SK-N-SH (cell line): ENCODE data around the gene PRKG1. TPM values are rescaled to one million over a fixed set of nuclear protein-coding genes. Genes with fewer than 3 reads are reported as not detected.

Experiments
- CTCF ChIA-PET: fragments of 300-600, 350-600 bp; formaldehyde crosslinking; extraction: SDS; loops from one replicate; lab custom pipeline; 2021; lab: Yijun Ruan, JAX
- POLR2A ChIA-PET: fragments of 350-600 bp; sonication (Branson Sonifier 250); formaldehyde crosslinking; extraction: SDS; loops from one replicate; lab custom pipeline; 2020; ENCODE audit warnings: antibody characterized with exemption, inconsistent platforms; lab: Yijun Ruan, JAX
- DNase-seq: peaks from one replicate; pipeline ENCODE4 v3.0.0; 2012
- H2AFZ ChIP-seq: fragments of 200-600 bp; sonication (generic); 2 replicates; pipeline ENCODE4 v1.8.1; 2016; ENCODE audit warnings: antibody characterized with exemption, mild to moderate bottlenecking, low read depth
- H3F3A ChIP-seq: fragments of 200-600 bp; sonication (generic); replicated peaks from 2 replicates; pipeline ENCODE3; 2016; ENCODE audit warnings: antibody characterized with exemption, mild to moderate bottlenecking; ENCODE audit not compliant: insufficient read depth
- H3K27ac ChIP-seq, 2 experiments: fragments of 200-500 bp in 1 of 2; fragments of 200-600 bp in 1 of 2; sonication (Bioruptor generic) in 1 of 2; sonication (generic), shearing (Covaris generic) in 1 of 2; 2 replicates each; pipeline versions ENCODE4 v1.5.1 to v1.6.1; 2014 to 2016; ENCODE audit warnings: low read depth in 2 of 2, inconsistent platforms in 1 of 2, low read length in 1 of 2, mild to moderate bottlenecking in 1 of 2, mixed read lengths in 1 of 2
- H3K27me3 ChIP-seq: fragments of 200-600 bp; sonication (generic), shearing (Covaris generic); 2 replicates; pipeline ENCODE4 v1.6.1; 2016; ENCODE audit warnings: mixed run types; ENCODE audit not compliant: insufficient read depth
- H3K36me3 ChIP-seq, 2 experiments: fragments of 200-500 bp in 1 of 2; fragments of 200-600 bp in 1 of 2; sonication (Bioruptor generic) in 1 of 2; sonication (generic) in 1 of 2; replicated peaks in 1 of 2; 2 replicates each; pipeline versions ENCODE3 to v1.5.1; 2014 to 2016; ENCODE audit warnings: low read length in 1 of 2, mild to moderate bottlenecking in 1 of 2; ENCODE audit not compliant: insufficient read depth in 2 of 2, control insufficient read depth in 1 of 2
- H3K4me1 ChIP-seq, 2 experiments: fragments of 200-500 bp in 1 of 2; fragments of 200-600 bp in 1 of 2; sonication (Bioruptor generic) in 1 of 2; sonication (generic), shearing (Covaris generic) in 1 of 2; 2 replicates each; pipeline versions ENCODE4 v1.5.1 to v1.6.1; 2014 to 2016; ENCODE audit warnings: low read depth in 1 of 2, low read length in 1 of 2, mixed run types in 1 of 2; ENCODE audit not compliant: insufficient read depth in 2 of 2, control insufficient read depth in 1 of 2
- H3K4me2 ChIP-seq: fragments of 200-600 bp; sonication (generic), shearing (Covaris generic); 2 replicates; pipeline ENCODE4 v1.6.1; 2017; ENCODE audit warnings: mixed run types
- H3K4me3 ChIP-seq, 2 experiments: fragments of 200-500 bp in 1 of 2; fragments of 200-600 bp in 1 of 2; sonication (Bioruptor generic) in 1 of 2; sonication (generic), shearing (Covaris generic) in 1 of 2; 2 replicates each; pipeline versions ENCODE4 v1.5.1 to v1.8.1; 2014 to 2016; ENCODE audit warnings: low read depth in 2 of 2, inconsistent platforms in 1 of 2, low read length in 1 of 2, mild to moderate bottlenecking in 1 of 2, mixed read lengths in 1 of 2, moderate library complexity in 1 of 2
- H3K79me2 ChIP-seq: fragments of 200-600 bp; sonication (generic); 2 replicates; pipeline ENCODE4 v1.8.1; 2017; ENCODE audit warnings: mild to moderate bottlenecking; ENCODE audit not compliant: insufficient read depth
- H3K9ac ChIP-seq: fragments of 200-600 bp; sonication (generic); 2 replicates; pipeline ENCODE4 v1.6.1; 2017; ENCODE audit warnings: mixed run types
- H3K9me2 ChIP-seq: fragments of 200-600 bp; sonication (generic); 2 replicates; pipeline ENCODE4 v1.6.1; 2017; ENCODE audit warnings: mixed run types
- H3K9me3 ChIP-seq: fragments of 200-600 bp; sonication (generic); 2 replicates; pipeline ENCODE4 v1.6.1; 2017; ENCODE audit warnings: mixed run types, mild to moderate bottlenecking, moderate library complexity
- H4K20me1 ChIP-seq: fragments of 200-600 bp; sonication (generic); 2 replicates; pipeline ENCODE4 v1.6.1; 2017; ENCODE audit warnings: mild to moderate bottlenecking, mixed run types; ENCODE audit not compliant: insufficient read depth
- CTCF ChIP-seq: fragments of 200-600 bp; sonication (generic); IDR thresholded peaks from 2 replicates; pipeline ENCODE4 v1.6.1; 2017; ENCODE audit warnings: antibody characterized with exemption, mild to moderate bottlenecking, moderate library complexity
- ELF1 ChIP-seq: IDR thresholded peaks from 2 replicates; pipeline ENCODE4 v1.4.0; 2012
- FOXJ3 ChIP-seq: sonication (generic); formaldehyde crosslinking; IDR thresholded peaks from 2 replicates; pipeline ENCODE4 v1.5.1; 2020; ENCODE audit warnings: mild to moderate bottlenecking, missing genetic modification reagents
- FOXM1 ChIP-seq: IDR thresholded peaks from 2 replicates; pipeline ENCODE4 v1.4.0; 2012; ENCODE audit warnings: low read depth, mild to moderate bottlenecking
- IRF3 ChIP-seq: fragments of 150-350 bp; IDR thresholded peaks from 2 replicates; pipeline ENCODE4 v1.6.1; 2016; ENCODE audit warnings: mild to moderate bottlenecking, low read depth, low read length
- JUND ChIP-seq: IDR thresholded peaks from 2 replicates; pipeline ENCODE4 v1.4.0; 2012
- PBX3 ChIP-seq: IDR thresholded peaks from 2 replicates; pipeline ENCODE4; 2012
- POLR2AphosphoS5 ChIP-seq: IDR thresholded peaks from 2 replicates; pipeline ENCODE4 v1.6.1; 2012; ENCODE audit warnings: low read depth, low read length
- RAD21 ChIP-seq: IDR thresholded peaks from 2 replicates; pipeline ENCODE4 v1.6.1; 2012; ENCODE audit warnings: mild to moderate bottlenecking, low read length
- RCOR1 ChIP-seq: fragments of 150-350 bp; IDR thresholded peaks from 2 replicates; pipeline ENCODE4 v1.6.1; 2017; ENCODE audit warnings: antibody characterized with exemption, low read length
- REST ChIP-seq: IDR thresholded peaks from 2 replicates; pipeline ENCODE4 v1.6.1; 2012; ENCODE audit warnings: mild to moderate bottlenecking, low read depth, low read length, moderate library complexity
- RFX5 ChIP-seq: IDR thresholded peaks from 2 replicates; pipeline ENCODE4 v1.6.1; 2012; ENCODE audit warnings: mild to moderate bottlenecking, improper control_type of control experiment, low read length
- TEAD4 ChIP-seq: IDR thresholded peaks from 2 replicates; pipeline ENCODE4 v1.4.0; 2012; ENCODE audit warnings: mild to moderate bottlenecking, borderline replicate concordance; ENCODE audit not compliant: insufficient read depth
- USF2 ChIP-seq: fragments of 150-350 bp; IDR thresholded peaks from 2 replicates; pipeline ENCODE4 v1.6.1; 2017; ENCODE audit warnings: antibody characterized with exemption, low read length, low read depth, borderline replicate concordance
- YY1 ChIP-seq: IDR thresholded peaks from 2 replicates; pipeline ENCODE4 v1.4.0; 2012; ENCODE audit warnings: low read depth, mild to moderate bottlenecking
- ZBTB33 ChIP-seq: IDR thresholded peaks from 2 replicates; pipeline ENCODE4 v1.4.0; 2012; ENCODE audit warnings: low read depth, borderline replicate concordance
- WGBS: methylation state at CpG from one replicate; pipeline ENCODE4 v1.1.6; 2017; ENCODE audit warnings: low lambda C conversion rate; 5-methylcytosine and 5-hydroxymethylcytosine counted together
- polyA plus RNA-seq, 3 experiments: library from polyadenylated mRNA; depleted of rRNA; stranded (reverse); fragments of >200 nt; gene quantifications; 2 replicates each; pipeline ENCODE4 v1.2.3, GENCODE V29; 2012

The PRKG1 gene
- polyA plus RNA-seq, 1 of the 3 experiments (the other 2 are of a cell fraction): 4.1 TPM

- H4K20me1 ChIP-seq: no peaks in the 10 kb centered on the region
- no peaks in the 10 kb centered on the region for H3K79me2 ChIP-seq
- H3K4me2 ChIP-seq: no peak overlapping the region
- ChIA-PET CTCF (no interaction called here), POLR2A (no interaction called here)
- H2AFZ ChIP-seq: no peak overlapping the region
- no peak overlapping the region for H3K4me3 ChIP-seq
- no peak overlapping the region for H3K9ac ChIP-seq
- no peak for DNase-seq
- H3K27me3 ChIP-seq: no peaks in the 10 kb centered on the region
- no peaks in the 10 kb centered on the region; the same call in 1 of the 2 replicates for H3K9me2 ChIP-seq
- H3K4me1 ChIP-seq: no peaks in the 10 kb centered on the region; a peak in 1 of 4 replicates
- 64% methylated on average over 5 of the region's 5 CpGs for WGBS
- TF ChIP-seq FOXJ3 (CRISPR knock-in tag): no peak
- no peak for TF ChIP-seq REST
- no peak for TF ChIP-seq ELF1
- TF ChIP-seq RFX5: no peak
- H3K27ac ChIP-seq: no peak overlapping the region
- H3K9me3 ChIP-seq: no peaks in the 10 kb centered on the region
- H3K36me3 ChIP-seq: no peaks in the 10 kb centered on the region
- H3F3A ChIP-seq: no peaks in the 10 kb centered on the region
These were observed 1036.3 kb downstream of the PRKG1 start for GRCh38 chr10:52110576-52110975.

GRCh38 chr10:52111101-52111891 lies 1037.0 kb downstream of the PRKG1 start:
- TF ChIP-seq ZBTB33 (no peak), RAD21 (no peak), TEAD4 (no peak), JUND (no peak), PBX3 (no peak), IRF3 (no peak), YY1 (no peak), FOXM1 (no peak), CTCF (no peak), RCOR1 (no peak), USF2 (no peak), POLR2AphosphoS5 (no peak)
- Histone ChIP-seq H4K20me1 (no peaks in the 10 kb centered on the region), H3K9me2 (no peaks in the 10 kb centered on the region; the same call in 1 of the 2 replicates), H3K4me2 (no peak overlapping the region), H3K79me2 (no peaks in the 10 kb centered on the region), H3K9ac (no peak overlapping the region), H3K4me3 (no peak overlapping the region), H3K4me1 (no peaks in the 10 kb centered on the region; a peak in 1 of 4 replicates), H3K9me3 (no peaks in the 10 kb centered on the region), H3K27me3 (no peaks in the 10 kb centered on the region), H3K27ac (no peak overlapping the region), H2AFZ (no peak overlapping the region), H3F3A (no peaks in the 10 kb centered on the region), H3K36me3 (no peaks in the 10 kb centered on the region)
- 69% methylated on average over 3 of the region's 3 CpGs for WGBS
- CTCF ChIA-PET: interaction anchor here (1.3 kb wide), 1 partner anchor 8 kb away, joined by 3 read pairs; no protein-coding TSS in a partner anchor
- DNase-seq: no peak
- POLR2A ChIA-PET: no interaction called here
